DOHH2 (cell line): ENCODE measurements around the gene RAF1.

Experiments
- H3F3A ChIP-seq: fragments of 200-600 bp; sonication (generic), shearing (Covaris generic); 2 replicates; pipeline ENCODE4 v1.6.0; 2016; ENCODE audit warnings: antibody characterized with exemption, mild to moderate bottlenecking; ENCODE audit not compliant: control insufficient read depth, insufficient read depth
- H3K27ac ChIP-seq: fragments of 200-600 bp; sonication (generic); 2 replicates; pipeline ENCODE4 v1.5.1; 2014; ENCODE audit warnings: low read depth, mild to moderate bottlenecking, low read length, moderate library complexity
- H3K27me3 ChIP-seq: fragments of 200-600 bp; sonication (generic); 2 replicates; pipeline ENCODE4 v1.6.1; 2014; ENCODE audit warnings: mild to moderate bottlenecking, low read length, mixed read lengths; ENCODE audit not compliant: control insufficient read depth
- H3K36me3 ChIP-seq: fragments of 200-600 bp; sonication (generic); 2 replicates; pipeline ENCODE4 v1.6.1; 2014; ENCODE audit warnings: mild to moderate bottlenecking, low read length, moderate library complexity, mixed read lengths; ENCODE audit not compliant: control insufficient read depth
- H3K4me1 ChIP-seq: fragments of 200-600 bp; sonication (generic); 2 replicates; pipeline ENCODE4 v1.6.1; 2014; ENCODE audit warnings: mild to moderate bottlenecking, low read length, mixed read lengths; ENCODE audit not compliant: control insufficient read depth
- H3K4me2 ChIP-seq: fragments of 200-600 bp; sonication (generic); 2 replicates; pipeline ENCODE4 v1.6.0; 2014; ENCODE audit warnings: mild to moderate bottlenecking, low read length, moderate library complexity
- H3K4me3 ChIP-seq: fragments of 200-600 bp; sonication (generic); 2 replicates; pipeline ENCODE4 v1.5.1; 2014; ENCODE audit warnings: mild to moderate bottlenecking, low read length, mixed read lengths
- H3K79me2 ChIP-seq: fragments of 200-600 bp; sonication (generic); 2 replicates; pipeline ENCODE4 v1.6.1; 2014; ENCODE audit warnings: mild to moderate bottlenecking, low read length, mixed read lengths; ENCODE audit not compliant: control insufficient read depth
- H3K9me2 ChIP-seq: fragments of 200-600 bp; sonication (generic); replicated peaks from 2 replicates; pipeline ENCODE4 v1.6.1; 2014; ENCODE audit warnings: mild to moderate bottlenecking, low read length, mixed read lengths; ENCODE audit not compliant: control insufficient read depth
- H3K9me3 ChIP-seq: fragments of 200-600 bp; sonication (generic); 2 replicates; pipeline ENCODE4 v1.6.1; 2014; ENCODE audit warnings: antibody characterized with exemption, low read length, mixed read lengths; ENCODE audit not compliant: control insufficient read depth, insufficient read depth
- H4K20me1 ChIP-seq: fragments of 200-600 bp; sonication (generic); 2 replicates; pipeline ENCODE4 v1.6.0; 2014; ENCODE audit warnings: low read depth, mild to moderate bottlenecking, antibody characterized with exemption, low read length, moderate library complexity; ENCODE audit not compliant: control insufficient read depth, insufficient read depth
- CTCF ChIP-seq: fragments of 200-600 bp; sonication (generic); IDR thresholded peaks from one replicate; pipeline ENCODE4 v1.5.1; 2014; ENCODE audit warnings: antibody characterized with exemption, mild to moderate bottlenecking, low read depth, low read length; ENCODE audit not compliant: poor library complexity, severe bottlenecking
- EZH2phosphoT487 ChIP-seq: fragments of 200-600 bp; sonication (generic); IDR thresholded peaks from 2 replicates; pipeline ENCODE4 v1.6.1; 2017; ENCODE audit warnings: borderline replicate concordance, mild to moderate bottlenecking, antibody characterized with exemption, low read length, moderate library complexity, mixed read lengths

RAF1 gene

GRCh38 chr3:12624056-12624455 is 39.9 kb downstream of the RAF1 start:
- Histone ChIP-seq H3K27ac (no peak overlapping the region), H3K9me2 (no peaks in the 10 kb centered on the region), H3K4me2 (no peak overlapping the region), H3K27me3 (no peaks in the 10 kb centered on the region), H3K79me2 (peaks cover 98% of the 10 kb centered on the region), H3K36me3 (no peaks in the 10 kb centered on the region), H3F3A (0 out of 2 replicates have a peak, but pooled peaks cover under 1% of the 10 kb centered on the region), H3K4me1 (peaks cover 25% of the 10 kb centered on the region), H4K20me1 (peaks cover 13% of the 10 kb centered on the region; the same call in 1 of the 2 replicates), H3K4me3 (no peak overlapping the region), H3K9me3 (no peaks in the 10 kb centered on the region)
- no peak for TF ChIP-seq EZH2phosphoT487
- no peak for TF ChIP-seq CTCF

- Histone ChIP-seq H3F3A (no peaks in the 10 kb centered on the region), H3K4me2 (no peak overlapping the region), H3K36me3 (peaks cover 12% of the 10 kb centered on the region), H3K4me1 (peaks cover 22% of the 10 kb centered on the region), H3K9me3 (no peaks in the 10 kb centered on the region), H3K27ac (no peak overlapping the region), H3K27me3 (no peaks in the 10 kb centered on the region), H3K4me3 (no peak overlapping the region), H3K79me2 (peaks cover 87% of the 10 kb centered on the region), H4K20me1 (peaks cover 6% of the 10 kb centered on the region; the same call in 1 of the 2 replicates), H3K9me2 (no peaks in the 10 kb centered on the region)
- no peak for TF ChIP-seq CTCF
- TF ChIP-seq EZH2phosphoT487 = no peak
These were observed 41.6 kb downstream of the RAF1 start for GRCh38 chr3:12622335-12622734.

- Histone ChIP-seq H3K27ac (no peak overlapping the region), H3K4me3 (no peak overlapping the region), H3K9me2 (no peaks in the 10 kb centered on the region), H4K20me1 (peaks cover 6% of the 10 kb centered on the region; the same call in 1 of the 2 replicates), H3F3A (no peaks in the 10 kb centered on the region), H3K4me1 (peaks cover 13% of the 10 kb centered on the region), H3K79me2 (peaks cover 76% of the 10 kb centered on the region), H3K9me3 (no peaks in the 10 kb centered on the region), H3K4me2 (no peak overlapping the region), H3K36me3 (peaks cover 24% of the 10 kb centered on the region), H3K27me3 (no peaks in the 10 kb centered on the region)
- TF ChIP-seq EZH2phosphoT487 (no peak), CTCF (no peak)
These were observed 43.2 kb downstream of the RAF1 start for GRCh38 chr3:12620729-12621128.

GRCh38 chr3:12620305-12620704 is 43.6 kb downstream of the RAF1 start:
- H3K27ac ChIP-seq = no peak overlapping the region
- no peak overlapping the region for H3K4me3 ChIP-seq
- peaks cover 6% of the 10 kb centered on the region; the same call in 1 of the 2 replicates for H4K20me1 ChIP-seq
- H3F3A ChIP-seq = no peaks in the 10 kb centered on the region
- H3K79me2 ChIP-seq = peaks cover 75% of the 10 kb centered on the region
- H3K36me3 ChIP-seq = peaks cover 28% of the 10 kb centered on the region
- no peak overlapping the region for H3K4me2 ChIP-seq
- H3K4me1 ChIP-seq = peaks cover 9% of the 10 kb centered on the region
- no peak for TF ChIP-seq EZH2phosphoT487
- no peak for TF ChIP-seq CTCF
- no peaks in the 10 kb centered on the region for H3K9me2 ChIP-seq
- no peaks in the 10 kb centered on the region for H3K27me3 ChIP-seq
- no peaks in the 10 kb centered on the region for H3K9me3 ChIP-seq
